22Rv1 (cell line): Measurements from ENCODE around the gene CFAP57.

Experiments
- CTCF ChIP-seq: fragments of 450-650 bp; IDR thresholded peaks from 2 replicates; pipeline ENCODE4 v1.5.1; 2017; ENCODE audit warnings: mild to moderate bottlenecking
- ZFX ChIP-seq: fragments of 450-650 bp; IDR thresholded peaks from 2 replicates; pipeline ENCODE4 v1.6.1; 2017; ENCODE audit warnings: antibody characterized with exemption, borderline replicate concordance

GRCh38 chr1:43271186-43272118, 99.3 kb downstream of the CFAP57 start:
- TF ChIP-seq CTCF: no peak
- TF ChIP-seq ZFX: no peak
